Activated T-helper 1 cell treated with Interleukin-2 at 50 U/mL for 16 hours (primary cell): ENCODE results near the gene RBCK1.
"Not testable (repeated sequence)": the region's sequence is repeated elsewhere in the genome, so short reads cannot be mapped to it uniquely, and the experiment has no call there.

Experiments
- DNase-seq: peaks from one replicate; pipeline ENCODE4 v3.0.0-alpha.2; 2020; ENCODE audit warnings: low read depth

RBCK1 gene

GRCh38 chr20:407953-408842 is at the start of gene RBCK1:
TSS of gene RBCK1 (plus strand) at chr20:408299. CDS start at chr20:408758, 459 bp downstream.
- DNase-seq: peak; percentile 83

GRCh38 chr20:358891-359555 is 49.1 kb upstream of the RBCK1 start:
- DNase-seq: no peak

- no peak for DNase-seq
Measured at GRCh38 chr20:361561-361960, 46.5 kb upstream of the RBCK1 start.

GRCh38 chr20:362271-363254 is 45.5 kb upstream of the RBCK1 start:
- no peak for DNase-seq

- DNase-seq: no peak
Measured at GRCh38 chr20:363319-364078, 44.6 kb upstream of the RBCK1 start.

- DNase-seq: no peak
Measured at GRCh38 chr20:364905-365794, 42.9 kb upstream of the RBCK1 start.

GRCh38 chr20:366041-366718 is 41.9 kb upstream of the RBCK1 start:
- DNase-seq: no peak

GRCh38 chr20:366719-367485 is 41.2 kb upstream of the RBCK1 start:
- no peak for DNase-seq

GRCh38 chr20:367486-367887 is 40.6 kb upstream of the RBCK1 start:
- DNase-seq: no peak

- no peak for DNase-seq
Measured at GRCh38 chr20:368915-369314, 39.2 kb upstream of the RBCK1 start.

GRCh38 chr20:370151-370600 is 37.9 kb upstream of the RBCK1 start:
- DNase-seq: no peak

- no peak for DNase-seq
Measured at GRCh38 chr20:370977-371754, 36.9 kb upstream of the RBCK1 start.

GRCh38 chr20:371755-372542 is 36.1 kb upstream of the RBCK1 start:
- DNase-seq: no peak

GRCh38 chr20:372543-373082 is 35.5 kb upstream of the RBCK1 start:
- not testable (repeated sequence) for DNase-seq

GRCh38 chr20:373171-373890 is 34.8 kb upstream of the RBCK1 start:
- no peak for DNase-seq

- no peak for DNase-seq
Measured at GRCh38 chr20:375265-375889, 32.7 kb upstream of the RBCK1 start.
